Vagina (tissue), 2 donors: ENCODE data around the gene ADAMTS12. TPM values are rescaled to one million over a fixed set of nuclear protein-coding genes. Genes with fewer than 3 reads are reported as not detected.

Source experiments
- DNase-seq, 2 donors: peaks; one replicate each; pipeline ENCODE4 v3.0.0-alpha.2; 2017; ENCODE audit errors: extremely low spot score in 2 of 2
- H3K27ac ChIP-seq: fragments of 200-600 bp; sonication (generic); one replicate; pipeline ENCODE4 v1.5.1; 2019
- H3K27me3 ChIP-seq: fragments of 200-600 bp; sonication (generic); one replicate; pipeline ENCODE4 v1.5.1; 2019
- H3K36me3 ChIP-seq, 2 donors: fragments of 200-600 bp; sonication (generic); one replicate each; pipeline ENCODE4 v1.5.1; 2017 to 2019
- H3K4me1 ChIP-seq: fragments of 200-600 bp; sonication (generic); one replicate; pipeline ENCODE4 v1.5.1; 2019
- H3K4me3 ChIP-seq, 2 donors: fragments of 200-600 bp; sonication (generic); 1 replicate in 1 of 2; 2 replicates in 1 of 2; pipeline ENCODE4 v1.5.1; 2016 to 2019
- H3K9me3 ChIP-seq: fragments of 200-600 bp; sonication (generic); one replicate; pipeline ENCODE4 v1.5.1; 2019
- POLR2A ChIP-seq, 2 donors: fragments of 450-650 bp; IDR thresholded peaks; one replicate each; pipeline ENCODE4 v1.6.1; 2017; ENCODE audit warnings: antibody characterized with exemption in 2 of 2, mild to moderate bottlenecking in 2 of 2, moderate library complexity in 2 of 2
- POLR2AphosphoS5 ChIP-seq, 2 donors: sonication (generic); formaldehyde crosslinking; IDR thresholded peaks; one replicate each; pipeline ENCODE4 v1.9.0; 2017; ENCODE audit warnings: antibody characterized with exemption in 2 of 2, mild to moderate bottlenecking in 2 of 2, low read depth in 1 of 2; ENCODE audit not compliant: insufficient read depth in 1 of 2
- intact Hi-C: fragments of 100-400 bp; cut with DNase I; formaldehyde crosslinking; loops from one replicate; pipeline ENCODE4 v1.15.1; 2023
- total RNA-seq: library from RNA; depleted of rRNA; stranded (reverse); fragments of >200 nt; gene quantifications from one replicate; pipeline ENCODE4 v1.2.3, GENCODE V29; 2016
- TF ChIP-seq, protein P1 (sequence below), 3 experiments: fragments of 450-650 bp in 2 of 3; fragments of 200-600 bp in 1 of 3; sonication (generic) in 1 of 3; IDR thresholded peaks; one replicate each; pipeline ENCODE4 v1.5.1; 2017 to 2019; ENCODE audit warnings: antibody characterized with exemption in 3 of 3, mild to moderate bottlenecking in 2 of 3, moderate library complexity in 2 of 3

Gene ADAMTS12
- total RNA-seq, 1 donor from 2014 or later: 7.6 TPM

DNA sequence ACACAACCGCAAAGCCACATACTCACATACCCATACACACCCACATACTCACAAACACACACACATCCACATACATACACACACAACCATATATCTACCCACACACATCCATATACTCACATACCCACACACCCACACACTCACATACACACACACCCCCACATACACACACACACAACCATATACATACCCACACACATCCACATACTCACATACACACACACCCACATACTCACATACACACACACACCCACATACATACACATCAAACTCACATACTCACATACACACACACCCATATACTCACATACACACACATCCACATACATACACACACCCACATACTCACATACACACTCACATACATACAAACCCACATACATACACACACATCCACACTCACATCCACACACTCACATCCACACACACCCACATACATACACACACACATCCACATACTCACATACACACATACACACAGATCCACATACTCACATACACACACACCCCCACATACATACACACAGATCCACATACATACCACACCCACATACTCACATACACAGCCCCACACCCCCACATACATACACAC, 220.0 kb downstream of the ADAMTS12 start:
- DNase-seq: no peak
- no peaks in the 10 kb centered on the region for H3K4me1 ChIP-seq
- H3K4me3 ChIP-seq: no peak overlapping the region
- no peaks in the 10 kb centered on the region for H3K9me3 ChIP-seq
- H3K27me3 ChIP-seq: no peaks in the 10 kb centered on the region
- TF ChIP-seq POLR2AphosphoS5 (IDR thresholded peaks at IDR 0.05; ENCODE audit: insufficient read depth in 1 of 2, low read depth in 1 of 2) (no peak), POLR2A (IDR thresholded peaks at IDR 0.05) (no peak)
- TF ChIP-seq, protein P1, sequence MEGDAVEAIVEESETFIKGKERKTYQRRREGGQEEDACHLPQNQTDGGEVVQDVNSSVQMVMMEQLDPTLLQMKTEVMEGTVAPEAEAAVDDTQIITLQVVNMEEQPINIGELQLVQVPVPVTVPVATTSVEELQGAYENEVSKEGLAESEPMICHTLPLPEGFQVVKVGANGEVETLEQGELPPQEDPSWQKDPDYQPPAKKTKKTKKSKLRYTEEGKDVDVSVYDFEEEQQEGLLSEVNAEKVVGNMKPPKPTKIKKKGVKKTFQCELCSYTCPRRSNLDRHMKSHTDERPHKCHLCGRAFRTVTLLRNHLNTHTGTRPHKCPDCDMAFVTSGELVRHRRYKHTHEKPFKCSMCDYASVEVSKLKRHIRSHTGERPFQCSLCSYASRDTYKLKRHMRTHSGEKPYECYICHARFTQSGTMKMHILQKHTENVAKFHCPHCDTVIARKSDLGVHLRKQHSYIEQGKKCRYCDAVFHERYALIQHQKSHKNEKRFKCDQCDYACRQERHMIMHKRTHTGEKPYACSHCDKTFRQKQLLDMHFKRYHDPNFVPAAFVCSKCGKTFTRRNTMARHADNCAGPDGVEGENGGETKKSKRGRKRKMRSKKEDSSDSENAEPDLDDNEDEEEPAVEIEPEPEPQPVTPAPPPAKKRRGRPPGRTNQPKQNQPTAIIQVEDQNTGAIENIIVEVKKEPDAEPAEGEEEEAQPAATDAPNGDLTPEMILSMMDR (IDR thresholded peaks at IDR 0.05): no peak
- H3K27ac ChIP-seq: no peak overlapping the region
- intact Hi-C loops: no loop called here
- H3K36me3 ChIP-seq: no peaks in the 10 kb centered on the region

DNA sequence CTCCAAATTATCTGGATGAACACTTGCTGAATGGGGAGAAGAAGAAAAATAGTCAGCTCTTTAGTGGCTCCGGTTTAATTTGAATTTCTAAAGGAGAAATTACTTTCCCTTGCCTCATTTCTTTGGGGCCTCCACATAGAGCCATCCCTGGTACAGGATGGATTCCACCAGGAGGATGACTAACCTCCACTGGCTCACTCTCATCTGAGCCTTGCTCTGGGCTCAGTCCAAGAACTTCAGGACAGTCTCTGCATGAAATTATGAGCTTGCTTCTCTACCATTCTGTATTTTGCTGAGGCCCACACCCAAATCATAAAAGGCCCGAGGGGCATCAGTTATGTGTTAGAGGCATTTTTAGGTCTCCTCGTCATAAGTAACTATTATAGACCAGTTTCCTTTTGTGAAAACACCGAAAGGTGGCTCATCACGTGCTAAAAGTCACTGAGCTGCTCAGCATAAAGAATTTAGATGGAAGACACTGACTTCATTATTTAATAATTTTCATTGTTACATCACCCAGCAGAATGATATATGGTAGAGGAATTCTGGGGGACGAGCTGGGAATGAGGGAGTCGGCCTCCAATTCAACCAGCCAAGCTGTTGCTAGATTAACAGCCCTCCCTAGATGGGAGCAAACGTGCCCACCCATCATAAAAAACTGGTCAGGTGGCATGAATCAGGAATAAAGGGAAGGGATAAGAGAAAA, 228.9 kb downstream of the ADAMTS12 start:
- H3K9me3 ChIP-seq: no peaks in the 10 kb centered on the region
- no peaks in the 10 kb centered on the region for H3K36me3 ChIP-seq
- H3K27me3 ChIP-seq: no peaks in the 10 kb centered on the region
- no peaks in the 10 kb centered on the region for H3K4me1 ChIP-seq
- DNase-seq: no peak
- TF ChIP-seq POLR2AphosphoS5 (IDR thresholded peaks at IDR 0.05; ENCODE audit: insufficient read depth in 1 of 2, low read depth in 1 of 2) (no peak), POLR2A (IDR thresholded peaks at IDR 0.05) (no peak)
- TF ChIP-seq, protein P1 (IDR thresholded peaks at IDR 0.05): no peak
- intact Hi-C loops: no loop called here
- H3K4me3 ChIP-seq: no peak overlapping the region
- no peak overlapping the region for H3K27ac ChIP-seq

DNA sequence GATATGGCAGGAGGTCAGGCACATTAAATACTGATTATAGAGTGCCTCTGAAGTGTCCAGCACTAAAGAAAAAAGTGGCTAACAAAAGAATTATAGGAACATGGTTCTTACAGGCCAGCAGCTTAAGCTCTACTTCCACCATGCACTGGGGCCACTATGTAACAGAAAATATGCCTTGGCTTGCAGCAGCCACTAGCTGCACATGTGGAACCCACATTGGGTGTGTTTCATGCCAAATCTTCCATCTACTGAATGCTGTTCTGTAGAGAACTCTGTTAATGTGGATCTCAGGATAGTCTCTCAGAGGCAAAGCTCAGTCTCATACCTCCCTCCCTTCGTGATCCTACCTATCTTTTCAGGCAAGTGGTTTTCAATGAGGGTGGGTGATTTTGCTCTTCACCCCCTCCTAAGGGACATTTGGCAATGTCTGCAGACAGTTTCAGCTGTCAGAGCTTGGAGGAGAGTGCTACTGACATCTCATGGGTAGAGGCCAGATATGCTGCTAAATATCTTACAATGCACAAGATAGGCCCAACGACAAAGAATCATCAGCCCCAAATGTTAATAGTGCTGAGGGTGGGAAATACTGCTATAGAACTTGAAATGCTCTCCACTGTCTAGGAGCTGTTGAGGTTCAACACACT, 232.1 kb downstream of the ADAMTS12 start:
- intact Hi-C loops: no loop called here
- H3K9me3 ChIP-seq: no peaks in the 10 kb centered on the region
- no peaks in the 10 kb centered on the region for H3K27me3 ChIP-seq
- H3K27ac ChIP-seq: no peak overlapping the region
- no peak overlapping the region for H3K4me3 ChIP-seq
- no peaks in the 10 kb centered on the region for H3K4me1 ChIP-seq
- no peak for DNase-seq
- TF ChIP-seq POLR2AphosphoS5 (IDR thresholded peaks at IDR 0.05; ENCODE audit: insufficient read depth in 1 of 2, low read depth in 1 of 2) (no peak), POLR2A (IDR thresholded peaks at IDR 0.05) (no peak)
- TF ChIP-seq, protein P1 (IDR thresholded peaks at IDR 0.05): no peak
- no peaks in the 10 kb centered on the region for H3K36me3 ChIP-seq

DNA sequence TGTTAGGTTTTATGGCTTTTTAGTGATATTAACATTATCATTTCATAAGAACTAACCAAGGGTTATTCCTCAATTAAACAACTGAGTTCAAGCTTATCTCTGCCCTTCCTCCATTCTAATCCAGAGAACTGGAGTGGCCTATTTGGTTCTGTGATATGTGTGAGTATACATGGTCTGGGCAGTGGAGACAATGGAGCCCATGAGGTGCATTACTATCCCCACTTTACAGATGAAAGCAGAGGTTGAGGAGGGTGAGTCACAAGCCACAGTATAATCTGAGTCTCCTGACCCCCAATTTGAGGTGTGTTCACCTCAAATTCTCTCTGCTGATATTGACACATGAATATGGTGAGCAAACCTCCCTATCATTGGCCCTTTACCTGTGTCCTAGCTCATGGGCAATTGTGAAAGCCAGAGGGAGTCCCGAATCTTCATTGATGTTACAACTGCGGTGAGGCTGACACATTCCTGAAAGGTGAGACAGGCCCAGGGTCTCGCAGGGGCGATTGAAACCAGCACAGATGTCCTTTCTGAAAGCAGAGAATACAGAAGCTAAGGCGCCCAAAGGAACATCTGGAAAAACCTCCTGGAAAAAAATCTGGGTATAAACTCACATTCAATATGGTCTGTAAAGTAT, 233.9 kb downstream of the ADAMTS12 start:
- Histone ChIP-seq H3K27ac (no peak overlapping the region), H3K9me3 (no peaks in the 10 kb centered on the region), H3K36me3 (no peaks in the 10 kb centered on the region), H3K27me3 (no peaks in the 10 kb centered on the region), H3K4me3 (no peak overlapping the region), H3K4me1 (no peaks in the 10 kb centered on the region)
- no peak for TF ChIP-seq POLR2A (IDR thresholded peaks at IDR 0.05)
- TF ChIP-seq, protein P1 (IDR thresholded peaks at IDR 0.05): no peak
- no peak for TF ChIP-seq POLR2AphosphoS5 (IDR thresholded peaks at IDR 0.05; ENCODE audit: insufficient read depth in 1 of 2, low read depth in 1 of 2)
- no peak for DNase-seq
- intact Hi-C loops: no loop called here
